Upper lobe of right lung (tissue), 1 donor: ENCODE results near the gene SRGAP2B. TPM values are rescaled to one million over a fixed set of nuclear protein-coding genes. Genes with fewer than 3 reads are reported as not detected.
"Not testable (repeated sequence)": the region's sequence is repeated elsewhere in the genome, so short reads cannot be mapped to it uniquely, and the experiment has no call there.

Experiments
- ATAC-seq: fragments of 200-7000 bp; cut with Tn5 transposase; one replicate; pipeline ENCODE4 v1.9.1; 2020; ENCODE audit warnings: mild to moderate bottlenecking, moderate library complexity
- DNase-seq: peaks from one replicate; pipeline ENCODE4 v3.0.0-alpha.2; 2020
- H3K27ac ChIP-seq: fragments of 200-600 bp; one replicate; pipeline ENCODE4 v1.8.0; 2022
- H3K27me3 ChIP-seq: fragments of 200-600 bp; one replicate; pipeline ENCODE4 v1.8.0; 2022; ENCODE audit warnings: mild to moderate bottlenecking
- H3K36me3 ChIP-seq: fragments of 200-600 bp; one replicate; pipeline ENCODE4 v1.8.0; 2022
- H3K4me1 ChIP-seq: fragments of 200-600 bp; one replicate; pipeline ENCODE4 v1.8.0; 2022
- H3K4me3 ChIP-seq: fragments of 200-600 bp; one replicate; pipeline ENCODE4 v1.8.0; 2022; ENCODE audit warnings: mild to moderate bottlenecking
- H3K9me3 ChIP-seq: fragments of 200-600 bp; one replicate; pipeline ENCODE4 v1.8.0; 2022
- intact Hi-C: fragments of 100-400 bp; cut with DNase I; formaldehyde crosslinking; loops from one replicate; pipeline ENCODE4 v1.11.0; 2022
- long read RNA-seq: library from polyadenylated mRNA; unstranded; transcript quantifications from one replicate; pipeline ENCODE4 v2.0.0, GENCODE V29; 2021
- total RNA-seq: library from RNA; stranded (reverse); fragmentation: NEBNext Ultra II Directional; extraction: Animal tissue kit (Norgen Biotek cat#: 25700); gene quantifications from one replicate; pipeline ENCODE4 v1.2.1, GENCODE V29; 2021
- donor health status: DM: no; HTN: yes; CAD: no; lungs with severe emphysema.

SRGAP2B gene
- 35.1 TPM for total RNA-seq
- long read RNA-seq, full-length matches to known transcripts, result 6 of 19 reads
- long read RNA-seq, partial matches to known transcripts, result 4 of 19 reads
- long read RNA-seq, other reads (novel, unspliced or antisense), result 9 of 19 reads

- H3K27me3 ChIP-seq, H3K27ac ChIP-seq, H3K9me3 ChIP-seq, DNase-seq, H3K4me1 ChIP-seq, intact Hi-C loops, H3K36me3 ChIP-seq: not testable (repeated sequence)
- peak within 1 kb of the TSS; percentile 48 for H3K4me3 ChIP-seq
- ATAC-seq, result peak; percentile 89
Measured at GRCh38 chr1:145095284-145096057, at the start of gene SRGAP2B, which contains the start of gene FAM72D. Gene SRGAP2B (minus strand): TSS chr1:145095328. CDS start chr1:145092901, 2,427 bp downstream. Gene FAM72D (plus strand): TSS chr1:145095974. CDS start chr1:145096848, 874 bp downstream.

DNA sequence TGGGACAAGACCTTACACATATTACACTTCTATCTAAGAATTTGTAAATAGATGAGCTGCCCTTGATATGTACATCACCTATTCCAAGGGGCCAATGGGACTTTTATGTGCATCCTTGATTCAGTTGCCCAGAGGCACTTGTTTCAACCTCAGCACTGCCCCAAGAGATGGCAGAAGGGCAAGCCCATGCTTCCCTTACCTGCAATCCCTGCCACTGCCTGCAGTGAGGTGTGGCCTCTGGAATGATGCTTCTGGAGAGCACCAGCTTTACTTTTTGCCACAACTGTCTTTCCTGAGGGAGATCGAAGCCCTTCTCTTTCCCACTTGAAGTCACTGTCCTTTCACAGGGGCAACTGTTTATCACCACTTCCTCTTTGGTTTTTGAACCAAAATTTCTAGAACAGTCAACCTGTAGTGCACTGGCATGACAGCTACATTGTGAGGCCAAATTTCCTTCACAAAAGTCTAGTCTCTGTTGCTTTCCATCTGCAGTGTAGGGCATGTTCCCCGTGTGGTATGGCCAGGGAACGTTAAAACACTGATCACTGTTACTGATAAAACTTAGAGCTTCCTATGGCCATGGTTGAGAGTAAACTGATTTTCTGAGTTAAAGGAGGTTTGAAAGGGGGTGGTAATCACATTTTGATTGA, 49.3 kb upstream of the SRGAP2B start:
- intact Hi-C loops, H3K4me3 ChIP-seq, H3K4me1 ChIP-seq, H3K36me3 ChIP-seq, H3K27ac ChIP-seq, DNase-seq, H3K9me3 ChIP-seq, H3K27me3 ChIP-seq, ATAC-seq: not testable (repeated sequence)

DNA sequence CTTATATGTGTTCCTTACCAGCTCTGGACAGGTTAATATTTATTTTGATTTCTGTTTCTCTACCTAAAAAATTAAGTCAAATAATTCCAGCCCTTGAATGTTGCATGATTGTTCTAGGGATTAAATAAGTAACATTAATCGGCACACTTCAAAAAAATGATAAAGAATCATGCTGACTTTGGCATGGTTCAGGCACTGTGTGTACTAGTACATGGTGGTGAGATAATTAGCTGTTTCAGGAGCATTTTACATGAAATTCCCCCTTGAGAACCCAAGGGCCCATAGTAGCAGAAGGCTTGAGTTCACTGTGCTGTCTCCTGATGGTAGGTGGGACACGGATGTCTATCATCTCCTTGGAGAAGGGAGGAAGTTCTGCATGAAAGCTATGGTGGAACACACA, 45.4 kb upstream of the SRGAP2B start:
- H3K9me3 ChIP-seq, H3K27me3 ChIP-seq, ATAC-seq, H3K4me1 ChIP-seq, intact Hi-C loops, H3K4me3 ChIP-seq, DNase-seq, H3K27ac ChIP-seq, H3K36me3 ChIP-seq: not testable (repeated sequence)

- H3K36me3 ChIP-seq, H3K27me3 ChIP-seq, intact Hi-C loops, DNase-seq, H3K4me3 ChIP-seq, H3K4me1 ChIP-seq, H3K27ac ChIP-seq, H3K9me3 ChIP-seq: not testable (repeated sequence)
- ATAC-seq, result peak; percentile 82
Measured at GRCh38 chr1:145134476-145134875, 39.3 kb upstream of the SRGAP2B start.

DNA sequence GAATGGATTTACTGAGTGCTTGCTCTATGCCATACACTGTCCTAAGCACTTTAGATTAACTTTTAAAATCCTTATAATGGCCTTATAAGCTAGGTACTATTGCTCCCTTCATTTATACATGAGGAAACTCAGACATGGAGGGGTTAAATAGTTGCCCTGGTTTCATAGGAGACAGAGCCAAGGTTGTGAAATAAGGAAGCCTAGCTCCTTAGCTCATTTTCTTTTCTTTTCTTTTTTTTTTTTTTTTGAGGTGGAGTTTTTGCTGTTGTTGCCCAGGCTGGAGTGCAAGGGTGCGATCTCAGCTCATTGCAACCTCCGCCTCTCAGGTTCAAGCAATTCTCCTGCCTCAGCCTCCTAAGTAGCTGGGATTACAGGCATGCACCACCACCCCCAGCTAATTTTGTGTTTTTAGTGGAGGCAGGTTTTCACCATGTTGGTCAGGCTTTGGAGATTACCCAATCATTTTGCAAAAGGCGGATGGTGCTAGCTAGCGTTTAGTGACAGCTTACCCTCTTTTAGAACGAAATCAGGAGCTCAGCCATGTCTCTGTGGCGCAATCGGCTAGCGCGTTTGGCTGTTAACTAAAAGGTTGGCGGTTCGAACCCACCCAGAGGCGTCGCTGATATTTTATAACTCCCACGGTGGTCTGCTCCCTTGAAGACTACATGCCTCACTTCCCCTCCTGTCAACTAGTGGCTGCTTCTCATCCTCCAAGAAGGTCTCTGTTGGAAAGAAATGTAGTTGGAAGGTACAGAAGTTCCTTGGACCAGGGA, 33.8 kb upstream of the SRGAP2B start:
- intact Hi-C loops, H3K4me1 ChIP-seq, H3K27me3 ChIP-seq, DNase-seq, H3K4me3 ChIP-seq, H3K9me3 ChIP-seq, H3K27ac ChIP-seq, H3K36me3 ChIP-seq: not testable (repeated sequence)
- ATAC-seq, result peak; percentile 66

DNA sequence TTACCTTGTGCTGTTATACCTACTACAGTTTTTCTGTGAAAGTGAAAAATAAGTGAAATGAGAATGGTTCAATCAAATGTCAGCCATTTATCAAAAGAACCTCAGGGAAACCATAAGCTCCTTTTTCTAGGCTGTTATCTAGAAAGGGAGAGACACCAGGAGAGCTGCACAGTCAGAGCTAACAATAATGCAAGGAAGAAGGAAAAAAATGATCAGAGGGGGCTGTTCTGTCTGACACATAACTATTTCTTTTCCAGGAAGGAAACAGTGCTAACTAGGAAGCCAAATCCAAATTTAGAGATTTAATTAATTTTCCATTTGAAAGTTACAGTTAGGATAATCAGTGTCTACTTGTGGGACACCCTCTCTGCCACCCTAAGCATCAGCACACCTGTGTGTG, 32.0 kb upstream of the SRGAP2B start:
- intact Hi-C loops, H3K27me3 ChIP-seq, H3K27ac ChIP-seq, ATAC-seq, H3K36me3 ChIP-seq, H3K4me1 ChIP-seq, H3K9me3 ChIP-seq, DNase-seq, H3K4me3 ChIP-seq: not testable (repeated sequence)

DNA sequence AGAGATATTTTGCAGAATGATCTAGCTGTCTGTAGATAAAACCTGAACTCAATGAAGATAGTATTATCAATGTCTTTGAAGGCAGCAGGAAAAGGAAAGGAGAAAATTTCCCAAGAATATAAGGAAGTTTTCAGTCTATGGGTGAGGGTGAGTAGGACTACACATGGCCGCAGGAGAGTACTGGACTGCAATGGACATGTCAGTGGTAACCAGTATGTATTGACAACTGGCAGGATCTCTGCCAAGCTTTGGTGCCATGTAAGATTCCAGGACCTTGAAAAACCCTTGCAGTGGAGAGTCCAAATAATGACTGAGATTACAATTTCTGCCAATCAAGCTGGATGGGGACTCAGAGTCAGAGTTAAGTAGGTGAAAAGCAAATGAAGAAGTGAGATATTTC, 30.0 kb upstream of the SRGAP2B start:
- DNase-seq, H3K9me3 ChIP-seq, H3K4me3 ChIP-seq, ATAC-seq, H3K36me3 ChIP-seq, H3K27me3 ChIP-seq, intact Hi-C loops, H3K27ac ChIP-seq, H3K4me1 ChIP-seq: not testable (repeated sequence)

- H3K4me3 ChIP-seq, H3K27me3 ChIP-seq, DNase-seq, intact Hi-C loops, H3K9me3 ChIP-seq, H3K27ac ChIP-seq, H3K36me3 ChIP-seq, H3K4me1 ChIP-seq: not testable (repeated sequence)
- ATAC-seq, result peak; percentile 53
Measured at GRCh38 chr1:145123992-145124641, 29.0 kb upstream of the SRGAP2B start.

DNA sequence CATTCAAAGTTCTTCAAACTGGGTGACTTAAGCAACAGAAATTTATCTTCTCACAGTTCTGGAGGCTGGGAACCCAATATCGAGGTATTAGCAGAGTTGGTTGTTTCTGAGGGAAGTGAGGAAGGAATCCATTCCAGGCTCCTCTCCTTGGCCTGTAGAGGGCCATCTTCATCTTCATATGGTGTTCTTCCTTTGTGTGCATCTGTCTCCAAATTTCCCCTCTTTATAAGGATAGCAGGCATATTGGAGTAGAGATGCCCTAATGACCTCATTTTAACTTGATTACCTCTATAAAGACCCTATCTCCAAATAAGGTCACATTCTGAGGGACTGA, 27.9 kb upstream of the SRGAP2B start:
- H3K27ac ChIP-seq, H3K4me1 ChIP-seq, H3K9me3 ChIP-seq, H3K4me3 ChIP-seq, H3K36me3 ChIP-seq, H3K27me3 ChIP-seq, DNase-seq, intact Hi-C loops: not testable (repeated sequence)
- peak; percentile 76 for ATAC-seq

DNA sequence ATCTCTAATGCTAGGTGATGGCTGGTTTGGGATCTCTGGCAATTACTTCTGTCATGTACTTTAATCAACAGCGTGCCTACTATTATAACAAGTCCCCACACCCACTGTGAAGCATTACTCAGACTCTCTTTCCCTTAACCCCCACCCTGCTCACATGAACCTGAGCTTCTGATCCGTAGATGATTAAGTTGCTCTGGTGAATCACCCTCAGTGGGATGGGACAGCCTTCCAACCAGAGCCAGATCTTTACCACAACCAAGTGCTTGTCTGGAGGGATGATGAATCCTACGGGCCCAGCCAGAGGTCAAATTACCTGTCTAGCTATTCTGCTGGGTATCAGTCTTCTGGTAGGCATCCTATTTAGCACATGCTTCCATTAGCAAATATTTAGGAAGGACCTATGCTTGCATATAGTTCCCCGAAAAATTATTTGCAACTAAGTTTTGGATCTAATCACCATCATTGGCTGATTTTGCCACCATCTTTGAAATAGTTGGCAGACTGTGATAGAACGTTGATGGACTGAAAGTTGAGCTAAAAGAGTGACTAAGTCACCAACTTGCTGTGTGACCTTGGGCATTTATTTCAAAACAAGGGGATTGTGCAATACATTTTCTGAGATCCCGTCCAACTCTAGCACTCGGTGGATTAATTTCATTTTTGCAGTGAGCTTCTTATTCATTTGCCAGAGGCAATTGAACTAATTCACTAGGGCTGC, 27.4 kb upstream of the SRGAP2B start:
- H3K27me3 ChIP-seq, DNase-seq, H3K36me3 ChIP-seq, H3K9me3 ChIP-seq, H3K4me3 ChIP-seq, intact Hi-C loops, H3K27ac ChIP-seq, H3K4me1 ChIP-seq: not testable (repeated sequence)
- peak; percentile 73 for ATAC-seq

GRCh38 chr1:145119842-145120241, 24.7 kb upstream of the SRGAP2B start:
- H3K27ac ChIP-seq, DNase-seq, H3K36me3 ChIP-seq, ATAC-seq, intact Hi-C loops, H3K27me3 ChIP-seq, H3K4me3 ChIP-seq, H3K9me3 ChIP-seq, H3K4me1 ChIP-seq: not testable (repeated sequence)

DNA sequence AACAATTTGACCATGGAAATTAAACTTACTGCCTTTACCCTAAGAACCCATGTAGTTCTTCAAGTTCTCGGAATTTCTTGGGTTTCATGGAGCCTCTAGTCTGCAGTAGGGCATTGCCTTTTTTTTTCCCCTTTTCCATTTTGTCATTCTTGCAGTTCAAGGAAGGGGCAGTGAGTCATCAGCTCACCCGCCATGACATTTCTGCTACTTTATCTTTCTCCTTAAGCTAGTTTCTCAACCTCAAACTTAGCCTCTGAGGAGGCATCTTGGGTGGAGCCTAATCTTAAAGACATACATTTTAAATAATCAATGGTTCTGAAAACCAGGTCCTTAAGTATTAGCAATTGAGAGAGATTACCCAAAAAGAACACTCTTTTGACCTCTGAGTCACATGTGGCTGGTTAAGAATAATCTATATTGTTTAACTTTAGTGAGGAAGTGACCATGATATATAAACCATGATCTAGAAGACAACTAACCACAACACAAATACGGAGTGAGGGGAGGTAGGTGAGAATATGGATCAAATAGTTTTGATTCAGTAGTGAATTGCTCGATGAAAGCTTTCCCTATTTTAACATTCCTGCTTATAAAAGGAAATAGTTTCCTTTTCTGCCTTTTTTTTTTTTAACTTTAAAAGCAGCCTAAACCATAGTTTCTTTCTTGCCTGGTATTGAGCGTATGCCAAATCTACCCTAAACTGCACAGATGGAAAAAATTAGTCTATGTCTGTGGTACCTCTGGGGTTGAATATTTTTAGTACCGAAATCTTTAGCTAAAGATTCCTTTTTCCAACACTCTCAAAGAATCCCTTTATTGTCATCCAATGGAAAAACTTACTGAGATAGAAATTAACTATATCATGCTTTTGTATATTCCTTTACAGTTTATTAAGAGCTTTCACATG, 20.7 kb upstream of the SRGAP2B start:
- intact Hi-C loops, result not testable (repeated sequence)
- ATAC-seq, result peak; percentile 69

More for the DNA sequence above, 20.7 kb upstream of the SRGAP2B start:
- not testable (repeated sequence) for H3K4me1 ChIP-seq, H3K9me3 ChIP-seq, H3K4me3 ChIP-seq, H3K27ac ChIP-seq, H3K27me3 ChIP-seq, H3K36me3 ChIP-seq, DNase-seq
